IPS-11a (cell line): ENCODE results near the gene KRT6A.
"Not testable (repeated sequence)": the region's sequence is repeated elsewhere in the genome, so short reads cannot be mapped to it uniquely, and the experiment has no call there.

Experiments used
- H3K4me3 ChIP-seq: one replicate; pipeline ENCODE4 v1.5.1; 2013; ENCODE audit warnings: low read depth, low read length, control low read depth

KRT6A gene

GRCh38 chr12:52473768-52474167 lies 19.3 kb downstream of the KRT6A start, which contains the start of gene KRT6C:
Gene KRT6C, minus strand, starts transcription at chr12:52473805. Its CDS starts 68 bp downstream, at chr12:52473737.
- no peak within 1 kb of the TSS for H3K4me3 ChIP-seq

GRCh38 chr12:52469853-52470252 lies 23.2 kb downstream of the KRT6A start:
- H3K4me3 ChIP-seq: no peak overlapping the region

GRCh38 chr12:52464897-52465296 lies 28.2 kb downstream of the KRT6A start:
- H3K4me3 ChIP-seq: no peak overlapping the region

GRCh38 chr12:52461693-52462092 lies 31.4 kb downstream of the KRT6A start:
- no peak overlapping the region for H3K4me3 ChIP-seq

- H3K4me3 ChIP-seq: no peak overlapping the region
These were observed 34.2 kb downstream of the KRT6A start for GRCh38 chr12:52458861-52459260.

GRCh38 chr12:52455821-52456220 lies 37.2 kb downstream of the KRT6A start:
- H3K4me3 ChIP-seq: no peak overlapping the region

GRCh38 chr12:52454411-52455201 lies 38.5 kb downstream of the KRT6A start:
- H3K4me3 ChIP-seq: no peak overlapping the region

GRCh38 chr12:52452101-52452500 lies 41.0 kb downstream of the KRT6A start, which contains the start of gene KRT6B:
Gene KRT6B, minus strand, starts transcription at chr12:52452146. Its CDS starts 68 bp downstream, at chr12:52452078.
- H3K4me3 ChIP-seq: no peak within 1 kb of the TSS

- no peak overlapping the region for H3K4me3 ChIP-seq
These were observed 44.8 kb downstream of the KRT6A start for GRCh38 chr12:52448228-52448627.

GRCh38 chr12:52447196-52447595 lies 45.9 kb downstream of the KRT6A start:
- not testable (repeated sequence) for H3K4me3 ChIP-seq

GRCh38 chr12:52446367-52447045 lies 46.6 kb downstream of the KRT6A start:
- no peak overlapping the region for H3K4me3 ChIP-seq

- no peak overlapping the region for H3K4me3 ChIP-seq
These were observed 47.2 kb downstream of the KRT6A start for GRCh38 chr12:52445876-52446275.

GRCh38 chr12:52444647-52445595 lies 48.1 kb downstream of the KRT6A start:
- H3K4me3 ChIP-seq: no peak overlapping the region

GRCh38 chr12:52443966-52444365 lies 49.1 kb downstream of the KRT6A start:
- no peak overlapping the region for H3K4me3 ChIP-seq

GRCh38 chr12:52442600-52443061 lies 50.4 kb downstream of the KRT6A start:
- no peak overlapping the region for H3K4me3 ChIP-seq

- no peak overlapping the region for H3K4me3 ChIP-seq
These were observed 51.6 kb downstream of the KRT6A start for GRCh38 chr12:52441320-52441911.

- H3K4me3 ChIP-seq: no peak overlapping the region
These were observed 52.2 kb downstream of the KRT6A start for GRCh38 chr12:52440821-52441319.

- no peak overlapping the region for H3K4me3 ChIP-seq
These were observed 53.2 kb downstream of the KRT6A start for GRCh38 chr12:52439845-52440244.

- H3K4me3 ChIP-seq: no peak overlapping the region
These were observed 53.6 kb downstream of the KRT6A start for GRCh38 chr12:52439420-52439819.
